Measurements from ENCODE around the gene AK8. TPM values are rescaled to one million over a fixed set of nuclear protein-coding genes. Genes with fewer than 3 reads are reported as not detected.
"Not testable (repeated sequence)": the region's sequence is repeated elsewhere in the genome, so short reads cannot be mapped to it uniquely, and the experiment has no call there.

AK8 gene
- total RNA-seq, 1 experiment from 2014 or later = not detected

GRCh38 chr9:132711846-132712245 is 166.2 kb downstream of the AK8 start:
- no peaks in the 10 kb centered on the region for H3K4me1 ChIP-seq (ENCODE audit: insufficient read depth, low read length, poor library complexity, severe bottlenecking)
- no peaks in the 10 kb centered on the region for H3K27me3 ChIP-seq (replicated peaks; ENCODE audit: insufficient read depth, low read depth, low read length, poor library complexity)
- no peak for DNase-seq (ENCODE audit: low spot score)
- no peaks in the 10 kb centered on the region for H3K36me3 ChIP-seq (ENCODE audit: insufficient read depth, low read length, poor library complexity, severe bottlenecking)
- no peaks in the 10 kb centered on the region for H3K9me3 ChIP-seq (ENCODE audit: low read depth, low read length, poor library complexity, severe bottlenecking)
- H3K4me3 ChIP-seq (ENCODE audit: low read depth, low read length, poor library complexity, severe bottlenecking) = no peak overlapping the region
- TF ChIP-seq, protein P1, sequence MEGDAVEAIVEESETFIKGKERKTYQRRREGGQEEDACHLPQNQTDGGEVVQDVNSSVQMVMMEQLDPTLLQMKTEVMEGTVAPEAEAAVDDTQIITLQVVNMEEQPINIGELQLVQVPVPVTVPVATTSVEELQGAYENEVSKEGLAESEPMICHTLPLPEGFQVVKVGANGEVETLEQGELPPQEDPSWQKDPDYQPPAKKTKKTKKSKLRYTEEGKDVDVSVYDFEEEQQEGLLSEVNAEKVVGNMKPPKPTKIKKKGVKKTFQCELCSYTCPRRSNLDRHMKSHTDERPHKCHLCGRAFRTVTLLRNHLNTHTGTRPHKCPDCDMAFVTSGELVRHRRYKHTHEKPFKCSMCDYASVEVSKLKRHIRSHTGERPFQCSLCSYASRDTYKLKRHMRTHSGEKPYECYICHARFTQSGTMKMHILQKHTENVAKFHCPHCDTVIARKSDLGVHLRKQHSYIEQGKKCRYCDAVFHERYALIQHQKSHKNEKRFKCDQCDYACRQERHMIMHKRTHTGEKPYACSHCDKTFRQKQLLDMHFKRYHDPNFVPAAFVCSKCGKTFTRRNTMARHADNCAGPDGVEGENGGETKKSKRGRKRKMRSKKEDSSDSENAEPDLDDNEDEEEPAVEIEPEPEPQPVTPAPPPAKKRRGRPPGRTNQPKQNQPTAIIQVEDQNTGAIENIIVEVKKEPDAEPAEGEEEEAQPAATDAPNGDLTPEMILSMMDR (conservative IDR thresholded peaks at IDR 0.05; ENCODE audit: low read depth, low read length) = no peak
- no peak for TF ChIP-seq EZH2 (IDR thresholded peaks at IDR 0.05; ENCODE audit: borderline replicate concordance, low read depth, low read length, poor library complexity, severe bottlenecking)
- BruUV-seq (replicated peaks) = no TSS peak
- ChIA-PET CTCF (no interaction called here), POLR2A (ENCODE audit: low non-redundant PET) (no interaction called here)
- H3K27ac ChIP-seq (ENCODE audit: low read depth, low read length, poor library complexity, severe bottlenecking) = no peak overlapping the region
- intact Hi-C loops (cut with micrococcal nuclease; ENCODE audit: unreplicated experiment) = no loop called here

- intact Hi-C loops (cut with micrococcal nuclease; ENCODE audit: unreplicated experiment); CTCF ChIA-PET; H3K27ac ChIP-seq (ENCODE audit: low read depth, low read length, poor library complexity, severe bottlenecking); DNase-seq (ENCODE audit: low spot score); BruUV-seq (replicated peaks); H3K4me1 ChIP-seq (ENCODE audit: insufficient read depth, low read length, poor library complexity, severe bottlenecking); H3K36me3 ChIP-seq (ENCODE audit: insufficient read depth, low read length, poor library complexity, severe bottlenecking); H3K4me3 ChIP-seq (ENCODE audit: low read depth, low read length, poor library complexity, severe bottlenecking); H3K9me3 ChIP-seq (ENCODE audit: low read depth, low read length, poor library complexity, severe bottlenecking); H3K27me3 ChIP-seq (replicated peaks; ENCODE audit: insufficient read depth, low read depth, low read length, poor library complexity); POLR2A ChIA-PET (ENCODE audit: low non-redundant PET): not testable (repeated sequence)
Observed at GRCh38 chr9:132711152-132711551, 166.9 kb downstream of the AK8 start.

DNA sequence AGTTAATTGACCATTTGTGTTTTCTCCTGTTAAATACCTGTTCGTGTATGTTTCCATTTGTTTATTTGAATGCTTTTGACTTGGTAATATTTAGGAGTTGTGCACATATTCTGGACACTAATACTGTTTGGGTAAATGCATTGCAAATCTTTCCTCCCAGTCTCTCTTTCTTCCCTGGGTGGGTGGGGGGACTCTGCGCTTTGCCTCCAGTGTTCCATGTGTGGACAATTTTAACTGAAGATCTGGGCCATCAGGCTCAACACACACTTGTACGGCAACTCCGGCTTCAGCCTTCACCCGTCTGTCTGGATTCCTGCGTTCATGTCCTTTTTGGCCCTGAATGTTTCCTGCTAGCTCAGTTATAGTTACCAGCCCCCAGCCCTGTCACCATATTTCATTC is 167.8 kb downstream of the AK8 start:
- DNase-seq (ENCODE audit: low spot score) = no peak
- Histone ChIP-seq H3K9me3 (ENCODE audit: low read depth, low read length, poor library complexity, severe bottlenecking) (no peaks in the 10 kb centered on the region), H3K27me3 (replicated peaks; ENCODE audit: insufficient read depth, low read depth, low read length, poor library complexity) (peaks cover 5% of the 10 kb centered on the region), H3K36me3 (ENCODE audit: insufficient read depth, low read length, poor library complexity, severe bottlenecking) (no peaks in the 10 kb centered on the region), H3K4me3 (ENCODE audit: low read depth, low read length, poor library complexity, severe bottlenecking) (no peak overlapping the region), H3K27ac (ENCODE audit: low read depth, low read length, poor library complexity, severe bottlenecking) (no peak overlapping the region), H3K4me1 (ENCODE audit: insufficient read depth, low read length, poor library complexity, severe bottlenecking) (no peaks in the 10 kb centered on the region)
- ChIA-PET CTCF (no interaction called here), POLR2A (ENCODE audit: low non-redundant PET) (no interaction called here)
- no TSS peak for BruUV-seq (replicated peaks)
- TF ChIP-seq, protein P1 (conservative IDR thresholded peaks at IDR 0.05; ENCODE audit: low read depth, low read length) = no peak
- no peak for TF ChIP-seq EZH2 (IDR thresholded peaks at IDR 0.05; ENCODE audit: borderline replicate concordance, low read depth, low read length, poor library complexity, severe bottlenecking)
- intact Hi-C loops (cut with micrococcal nuclease; ENCODE audit: unreplicated experiment) = no loop called here

GRCh38 chr9:132708769-132709430 is 169.2 kb downstream of the AK8 start:
- Histone ChIP-seq H3K9me3 (ENCODE audit: low read depth, low read length, poor library complexity, severe bottlenecking) (no peaks in the 10 kb centered on the region), H3K27me3 (replicated peaks; ENCODE audit: insufficient read depth, low read depth, low read length, poor library complexity) (peaks cover 5% of the 10 kb centered on the region), H3K4me3 (ENCODE audit: low read depth, low read length, poor library complexity, severe bottlenecking) (no peak overlapping the region), H3K27ac (ENCODE audit: low read depth, low read length, poor library complexity, severe bottlenecking) (no peak overlapping the region), H3K4me1 (ENCODE audit: insufficient read depth, low read length, poor library complexity, severe bottlenecking) (no peaks in the 10 kb centered on the region), H3K36me3 (ENCODE audit: insufficient read depth, low read length, poor library complexity, severe bottlenecking) (no peaks in the 10 kb centered on the region)
- no TSS peak for BruUV-seq (replicated peaks)
- no peak for DNase-seq (ENCODE audit: low spot score)
- TF ChIP-seq EZH2 (IDR thresholded peaks at IDR 0.05; ENCODE audit: borderline replicate concordance, low read depth, low read length, poor library complexity, severe bottlenecking) = no peak
- TF ChIP-seq, protein P1 (conservative IDR thresholded peaks at IDR 0.05; ENCODE audit: low read depth, low read length) = no peak
- CTCF ChIA-PET = interaction anchor here (1.2 kb wide), 1 partner anchor 117 kb away, joined by 3 read pairs; no protein-coding TSS in a partner anchor
- intact Hi-C loops (cut with micrococcal nuclease; ENCODE audit: unreplicated experiment) = no loop called here
- POLR2A ChIA-PET (ENCODE audit: low non-redundant PET) = no interaction called here
